NB4 (cell line): Measurements from ENCODE around the gene SHH.

ENCODE experiments used
- DNase-seq: peaks from one replicate; pipeline ENCODE4 v3.0.0; 2010; ENCODE audit warnings: low read depth
- H3K4me3 ChIP-seq: one replicate; pipeline ENCODE4 v1.5.1; 2011; ENCODE audit warnings: mild to moderate bottlenecking, low read depth, low read length, moderate library complexity
- CTCF ChIP-seq: IDR thresholded peaks from one replicate; pipeline ENCODE4 v1.5.1; 2012; ENCODE audit warnings: low read depth, low read length
- MYC ChIP-seq: IDR thresholded peaks from 2 replicates; pipeline ENCODE4 v1.6.1; 2011; ENCODE audit warnings: low read depth, low read length
- POLR2A ChIP-seq: IDR thresholded peaks from 2 replicates; pipeline ENCODE4 v1.6.1; 2011; ENCODE audit warnings: mild to moderate bottlenecking; ENCODE audit not compliant: insufficient read length; ENCODE audit errors: extremely low read depth
- TF ChIP-seq, protein P1 (sequence below): IDR thresholded peaks from 2 replicates; pipeline ENCODE4 v1.6.1; 2011; ENCODE audit warnings: low read depth, low read length

SHH gene

GRCh38 chr7:155825336-155825735 is 13.1 kb upstream of the SHH start:
- TF ChIP-seq MYC: no peak
- TF ChIP-seq CTCF: no peak
- TF ChIP-seq POLR2A: no peak
- TF ChIP-seq, protein P1, sequence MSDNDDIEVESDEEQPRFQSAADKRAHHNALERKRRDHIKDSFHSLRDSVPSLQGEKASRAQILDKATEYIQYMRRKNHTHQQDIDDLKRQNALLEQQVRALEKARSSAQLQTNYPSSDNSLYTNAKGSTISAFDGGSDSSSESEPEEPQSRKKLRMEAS: no peak
- H3K4me3 ChIP-seq: no peak overlapping the region
- no peak for DNase-seq

DNA sequence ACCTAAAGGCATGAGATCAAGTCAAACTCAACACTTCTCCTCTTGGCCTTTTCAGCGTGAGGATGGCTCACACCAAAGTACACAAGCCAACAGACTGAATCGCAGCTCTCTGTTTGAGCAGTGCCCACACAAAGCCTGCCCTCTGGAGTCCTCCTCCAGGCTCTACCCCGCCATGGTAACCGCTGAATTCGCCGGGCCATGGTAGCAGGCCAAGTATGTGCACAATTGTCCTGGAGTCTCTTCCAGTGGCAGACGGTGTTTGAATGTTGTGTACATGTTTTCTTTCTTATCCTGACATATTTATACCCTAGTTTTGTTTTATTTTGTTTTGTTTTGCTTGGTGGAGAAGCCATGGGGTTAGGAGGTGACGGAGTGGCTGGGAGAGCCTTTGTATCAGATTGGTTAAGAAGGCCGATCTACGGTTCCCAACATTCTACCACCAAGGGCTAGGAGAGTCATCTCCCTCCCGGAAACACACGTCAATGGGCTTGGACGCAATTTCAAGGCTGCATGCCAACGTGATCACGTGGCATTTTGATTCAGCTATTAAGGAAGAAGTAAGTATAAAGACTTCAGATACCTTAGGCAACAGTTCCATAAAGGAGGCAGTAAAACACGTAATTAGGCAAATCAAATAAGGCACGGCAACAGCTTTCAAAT is 12.1 kb upstream of the SHH start:
- DNase-seq: no peak
- no peak for TF ChIP-seq CTCF
- no peak for TF ChIP-seq MYC
- TF ChIP-seq, protein P1: no peak
- TF ChIP-seq POLR2A: no peak
- H3K4me3 ChIP-seq: no peak overlapping the region

DNA sequence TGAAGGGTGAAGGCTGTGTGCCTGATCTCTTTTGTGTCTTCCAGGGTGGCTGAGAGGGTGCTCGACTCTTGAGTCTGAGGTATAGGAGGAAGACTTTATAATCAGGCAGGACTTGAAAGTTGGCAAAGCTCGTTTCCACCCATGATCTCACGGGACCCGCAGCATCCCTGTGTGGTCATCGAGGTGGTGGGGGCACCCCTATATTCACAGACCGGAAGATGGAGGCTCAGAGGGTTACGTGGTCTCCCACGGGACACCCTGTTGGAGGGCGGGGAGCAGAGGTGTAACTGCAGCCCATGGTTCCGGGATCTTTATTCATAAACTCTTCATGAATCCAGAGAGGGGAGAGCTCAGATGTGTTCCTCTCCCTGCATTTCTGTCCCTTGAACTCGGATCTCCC is 9.6 kb upstream of the SHH start:
- TF ChIP-seq CTCF: no peak
- TF ChIP-seq MYC: no peak
- DNase-seq: no peak
- no peak overlapping the region for H3K4me3 ChIP-seq

- no peak for DNase-seq
- TF ChIP-seq POLR2A (no peak), CTCF (no peak), MYC (no peak)
- TF ChIP-seq, protein P1: no peak
- H3K4me3 ChIP-seq: no peak overlapping the region
Observed at GRCh38 chr7:155820788-155821187, 8.5 kb upstream of the SHH start.

DNA sequence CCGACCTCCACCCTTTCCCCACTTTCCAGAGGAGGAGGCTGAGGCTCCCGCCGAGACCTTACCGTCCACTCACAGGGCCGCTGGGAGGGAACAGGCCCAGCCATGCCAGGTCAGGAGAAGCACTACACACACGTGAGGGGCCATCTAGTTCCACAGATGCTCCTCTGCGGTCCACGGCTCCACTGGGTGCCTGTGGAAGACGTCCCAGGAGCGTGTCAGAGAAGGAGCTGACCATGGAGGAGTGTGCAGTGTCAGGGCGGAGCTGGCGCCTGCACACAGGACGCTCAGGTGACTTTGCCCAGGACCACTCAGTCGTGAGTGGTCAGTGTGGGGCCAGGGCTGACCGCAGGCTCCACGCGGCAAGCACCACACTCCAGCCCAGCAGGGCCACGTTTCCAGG is 8.0 kb upstream of the SHH start:
- no peak overlapping the region for H3K4me3 ChIP-seq
- no peak for DNase-seq
- no peak for TF ChIP-seq POLR2A
- TF ChIP-seq, protein P1: no peak
- no peak for TF ChIP-seq MYC
- no peak for TF ChIP-seq CTCF

DNA sequence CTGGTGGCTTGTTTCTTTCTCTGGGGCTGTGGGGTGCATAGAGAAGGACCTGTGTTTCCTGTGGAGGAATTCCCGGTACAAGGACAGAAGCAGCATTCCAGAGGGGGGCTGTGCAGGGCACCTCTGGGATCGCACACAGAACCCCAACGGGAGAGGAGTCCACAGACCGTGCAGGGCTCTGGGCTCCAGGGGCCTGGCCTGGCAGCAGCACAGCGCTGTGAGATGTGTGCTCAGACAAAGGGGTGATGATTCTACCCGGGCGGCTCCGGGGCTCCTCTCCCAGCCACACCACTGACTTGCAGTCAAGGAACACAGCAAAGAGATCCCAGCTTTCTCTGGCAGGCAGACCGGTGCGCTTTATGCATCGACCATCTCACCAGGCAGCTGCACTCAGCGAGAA is 6.9 kb upstream of the SHH start:
- DNase-seq: no peak
- TF ChIP-seq MYC: no peak
- TF ChIP-seq POLR2A: no peak
- TF ChIP-seq, protein P1: no peak
- H3K4me3 ChIP-seq: no peak overlapping the region
